ENCODE data around the gene CEP170B. TPM values are rescaled to one million over a fixed set of nuclear protein-coding genes. Genes with fewer than 3 reads are reported as not detected.

CEP170B gene
- total and polyA plus RNA-seq, 2 donors (not counting 1 experiment from before 2014, with no cell fraction given), result 0.16 to 0.59 TPM

GRCh38 chr14:104937161-104937560 is 72.1 kb downstream of the CEP170B start:
- H3K27ac Mint-ChIP-seq, result no peak overlapping the region
- Histone ChIP-seq H2AFZ (ENCODE audit: insufficient read depth, low read depth, low read length, poor library complexity, severe bottlenecking) (no peak overlapping the region), H3K9me3 (ENCODE audit: control extremely low read depth in 1 of 3, control insufficient read depth in 2 of 3, insufficient read depth in 1 of 3, low read length in 2 of 3) (no peaks in the 10 kb centered on the region), H3K4me2 (replicated peaks; ENCODE audit: low read depth, low read length, poor library complexity, severe bottlenecking) (no peak overlapping the region), H3K27me3 (replicated peaks in 1 of 4; ENCODE audit: control extremely low read depth in 1 of 4, control insufficient read depth in 3 of 4, insufficient read depth in 4 of 4, low read length in 3 of 4) (peaks cover 0 to 7% (median 2%) of the 10 kb centered on the region in 4 experiments), H3K9ac (ENCODE audit: low read length) (no peak overlapping the region), H3K4me3 (ENCODE audit: control extremely low read depth in 1 of 5, extremely low read depth in 1 of 5, insufficient read depth in 1 of 5, low read depth in 2 of 5, low read length in 4 of 5) (no peak overlapping the region), H3K4me1 (ENCODE audit: control insufficient read depth in 2 of 2, insufficient read depth in 2 of 2, low read length in 2 of 2) (peaks cover 3 to 16% of the 10 kb centered on the region in 2 donors), H3K27ac (ENCODE audit: low read length in 2 of 2) (no peak overlapping the region), H3K79me2 (ENCODE audit: control insufficient read depth, insufficient read depth, low read length) (no peaks in the 10 kb centered on the region), H3K36me3 (replicated peaks in 1 of 2; ENCODE audit: control extremely low read depth in 1 of 2, control insufficient read depth in 1 of 2, extremely low read depth in 1 of 2, insufficient read depth in 2 of 2, low read length in 1 of 2) (peaks cover 0 to 1% of the 10 kb centered on the region in 2 experiments), H4K20me1 (ENCODE audit: control insufficient read depth, insufficient read depth, low read length, poor library complexity, severe bottlenecking) (no peaks in the 10 kb centered on the region)
- H3K4me3 Mint-ChIP-seq, result no peak overlapping the region
- no peak for ATAC-seq (ENCODE audit: low read depth)
- ChIA-PET CTCF (interaction anchor here (0.6 to 5.6 kb wide), 4 partner anchors 38 to 153 kb away, joined by 3 to 34 read pairs (median 3); no protein-coding TSS in a partner anchor), POLR2A (no interaction called here)
- intact Hi-C loops (cut with micrococcal nuclease), result no loop called here
- 77% methylated on average over 4 of the region's 4 CpGs for WGBS (ENCODE audit: insufficient coverage)
- peaks cover 9% of the 10 kb centered on the region for H3K4me1 Mint-ChIP-seq
- peaks cover 4% of the 10 kb centered on the region for H3K27me3 Mint-ChIP-seq
- no peak for DNase-seq
- H3K9me3 Mint-ChIP-seq (ENCODE audit: insufficient read depth), result no peaks in the 10 kb centered on the region
- TF ChIP-seq EZH2 (IDR thresholded peaks at IDR 0.05; ENCODE audit: borderline replicate concordance, insufficient read depth, low read depth, low read length, poor library complexity, severe bottlenecking) (no peak), CTCF (IDR thresholded peaks at IDR 0.05) (no peak)

DNA sequence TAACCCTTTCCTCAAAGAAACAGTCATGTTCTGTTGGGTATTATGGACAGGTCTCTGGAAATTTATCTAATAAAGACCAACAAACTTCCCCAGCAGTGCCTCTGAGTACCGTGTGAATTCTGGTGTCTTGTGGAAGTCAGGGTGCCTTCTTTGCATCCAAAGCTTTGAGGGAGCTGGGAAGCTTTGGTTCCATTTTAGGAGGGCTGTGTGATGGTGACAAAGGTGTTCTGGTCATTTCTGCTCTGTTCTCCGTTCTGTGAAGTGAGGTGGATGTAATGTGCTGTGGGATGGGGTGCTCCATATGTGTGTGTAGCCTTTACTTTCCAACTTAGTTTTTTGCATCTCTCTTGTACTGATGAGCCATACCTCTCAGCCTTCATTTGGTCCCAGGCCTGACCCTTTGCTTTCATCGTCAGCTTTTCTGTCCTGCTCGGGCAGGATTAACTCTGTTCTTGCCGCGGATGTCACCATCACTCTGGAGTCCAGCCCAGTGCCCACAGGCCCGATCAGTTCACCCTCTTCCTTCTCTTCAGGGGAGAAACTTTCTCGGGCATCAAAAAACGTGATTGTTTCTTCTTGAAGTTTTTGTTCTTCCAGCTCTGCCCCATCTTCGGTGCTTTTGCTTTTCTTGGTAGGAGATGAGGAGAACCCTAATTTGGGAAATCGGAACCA is 72.8 kb downstream of the CEP170B start:
- intact Hi-C loops (cut with micrococcal nuclease), result no loop called here
- DNase-seq (no peak), ATAC-seq (ENCODE audit: low read depth) (no peak)
- no peak overlapping the region for H2AFZ ChIP-seq (ENCODE audit: insufficient read depth, low read depth, low read length, poor library complexity, severe bottlenecking)
- POLR2A ChIA-PET, result no interaction called here
- H3K36me3 ChIP-seq (replicated peaks in 1 of 2; ENCODE audit: control extremely low read depth in 1 of 2, control insufficient read depth in 1 of 2, extremely low read depth in 1 of 2, insufficient read depth in 2 of 2, low read length in 1 of 2), result no peaks in the 10 kb centered on the region
- no peaks in the 10 kb centered on the region for H3K79me2 ChIP-seq (ENCODE audit: control insufficient read depth, insufficient read depth, low read length)
- no peak overlapping the region for H3K4me3 ChIP-seq (ENCODE audit: control extremely low read depth in 1 of 5, extremely low read depth in 1 of 5, insufficient read depth in 1 of 5, low read depth in 2 of 5, low read length in 4 of 5)
- H3K27me3 ChIP-seq (replicated peaks in 1 of 4; ENCODE audit: control extremely low read depth in 1 of 4, control insufficient read depth in 3 of 4, insufficient read depth in 4 of 4, low read length in 3 of 4), result peaks cover 0 to 7% (median 2%) of the 10 kb centered on the region in 4 experiments
- no peaks in the 10 kb centered on the region for H3K9me3 ChIP-seq (ENCODE audit: control extremely low read depth in 1 of 3, control insufficient read depth in 2 of 3, insufficient read depth in 1 of 3, low read length in 2 of 3)
- H3K27ac ChIP-seq (ENCODE audit: low read length in 2 of 2), result no peak overlapping the region
- Mint-ChIP-seq H3K4me1 (peaks cover 8% of the 10 kb centered on the region), H3K9me3 (ENCODE audit: insufficient read depth) (no peaks in the 10 kb centered on the region), H3K4me3 (no peak overlapping the region), H3K27ac (no peak overlapping the region), H3K27me3 (peaks cover 4% of the 10 kb centered on the region)
- CTCF ChIA-PET, result interaction anchor here (0.6 to 5.6 kb wide), 4 partner anchors 37 to 152 kb away, joined by 3 to 34 read pairs (median 3); no protein-coding TSS in a partner anchor
- H3K9ac ChIP-seq (ENCODE audit: low read length), result no peak overlapping the region
- H3K4me1 ChIP-seq (ENCODE audit: control insufficient read depth in 2 of 2, insufficient read depth in 2 of 2, low read length in 2 of 2), result peaks cover 3 to 11% of the 10 kb centered on the region in 2 donors
- H4K20me1 ChIP-seq (ENCODE audit: control insufficient read depth, insufficient read depth, low read length, poor library complexity, severe bottlenecking), result no peaks in the 10 kb centered on the region
- TF ChIP-seq EZH2 (IDR thresholded peaks at IDR 0.05; ENCODE audit: borderline replicate concordance, insufficient read depth, low read depth, low read length, poor library complexity, severe bottlenecking) (no peak), CTCF (IDR thresholded peaks at IDR 0.05) (no peak)
- 91% methylated on average over 6 of the region's 11 CpGs for WGBS (ENCODE audit: insufficient coverage)
- no peak overlapping the region for H3K4me2 ChIP-seq (replicated peaks; ENCODE audit: low read depth, low read length, poor library complexity, severe bottlenecking)
